VCaP (cell line): ENCODE data around the gene CDH13.

Experiments used
- H3K27ac ChIP-seq: fragments of 450-650 bp; 2 replicates; pipeline ENCODE4 v1.5.1; 2017
- TF ChIP-seq, protein P1 (sequence below): fragments of 450-650 bp; conservative IDR thresholded peaks from 2 replicates; pipeline ENCODE4 v1.5.1; 2017; ENCODE audit warnings: mild to moderate bottlenecking, moderate library complexity

CDH13 gene

DNA sequence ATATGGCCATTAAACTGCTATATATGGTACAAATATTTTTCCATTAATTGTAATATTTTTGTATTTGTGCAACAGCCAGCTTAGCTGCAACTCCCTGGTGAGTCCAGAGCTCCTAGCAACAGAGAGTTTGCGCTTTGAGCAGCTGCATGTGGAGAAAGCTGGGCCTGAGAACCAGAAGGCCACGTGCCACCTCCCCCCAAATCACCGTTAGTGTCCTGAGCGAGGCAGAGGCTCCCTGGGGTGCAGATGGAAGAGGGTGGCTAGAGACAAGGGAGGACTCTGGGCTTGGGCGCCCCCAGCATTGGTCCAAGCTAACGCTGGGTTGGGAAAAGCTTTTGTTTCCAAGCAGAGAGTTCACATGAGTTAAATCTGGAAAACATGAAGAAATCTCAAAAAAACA lies 1222.7 kb downstream of the CDH13 start:
- TF ChIP-seq, protein P1, sequence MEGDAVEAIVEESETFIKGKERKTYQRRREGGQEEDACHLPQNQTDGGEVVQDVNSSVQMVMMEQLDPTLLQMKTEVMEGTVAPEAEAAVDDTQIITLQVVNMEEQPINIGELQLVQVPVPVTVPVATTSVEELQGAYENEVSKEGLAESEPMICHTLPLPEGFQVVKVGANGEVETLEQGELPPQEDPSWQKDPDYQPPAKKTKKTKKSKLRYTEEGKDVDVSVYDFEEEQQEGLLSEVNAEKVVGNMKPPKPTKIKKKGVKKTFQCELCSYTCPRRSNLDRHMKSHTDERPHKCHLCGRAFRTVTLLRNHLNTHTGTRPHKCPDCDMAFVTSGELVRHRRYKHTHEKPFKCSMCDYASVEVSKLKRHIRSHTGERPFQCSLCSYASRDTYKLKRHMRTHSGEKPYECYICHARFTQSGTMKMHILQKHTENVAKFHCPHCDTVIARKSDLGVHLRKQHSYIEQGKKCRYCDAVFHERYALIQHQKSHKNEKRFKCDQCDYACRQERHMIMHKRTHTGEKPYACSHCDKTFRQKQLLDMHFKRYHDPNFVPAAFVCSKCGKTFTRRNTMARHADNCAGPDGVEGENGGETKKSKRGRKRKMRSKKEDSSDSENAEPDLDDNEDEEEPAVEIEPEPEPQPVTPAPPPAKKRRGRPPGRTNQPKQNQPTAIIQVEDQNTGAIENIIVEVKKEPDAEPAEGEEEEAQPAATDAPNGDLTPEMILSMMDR, result no peak
- H3K27ac ChIP-seq, result no peak overlapping the region
